ENCODE measurements around the gene LILRB1.
"Not testable (repeated sequence)": the region's sequence is repeated elsewhere in the genome, so short reads cannot be mapped to it uniquely, and the experiment has no call there.

The LILRB1 gene

DNA sequence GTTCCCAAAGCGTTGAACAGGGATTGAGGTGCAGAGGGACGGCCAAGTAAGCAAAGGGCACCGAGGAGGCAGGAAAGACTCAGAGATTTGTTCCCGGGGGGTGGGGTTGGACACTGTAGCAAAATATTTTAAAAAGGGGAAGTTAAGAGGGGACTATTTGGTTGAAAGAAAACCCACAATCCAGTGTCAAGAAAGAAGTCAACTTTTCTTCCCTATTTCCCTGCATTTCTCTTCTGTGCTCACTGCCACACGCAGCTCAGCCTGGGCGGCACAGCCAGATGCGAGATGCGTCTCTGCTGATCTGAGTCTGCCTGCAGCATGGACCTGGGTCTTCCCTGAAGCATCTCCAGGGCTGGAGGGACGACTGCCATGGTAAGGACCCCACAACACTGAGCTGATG is at the start of gene LILRB1:
TSS of gene LILRB1 (plus strand) at position 223 of the 400 bp plus-strand sequence. CDS start 590 bp downstream, outside the sequence.
- not testable (repeated sequence) for DNase-seq

DNA sequence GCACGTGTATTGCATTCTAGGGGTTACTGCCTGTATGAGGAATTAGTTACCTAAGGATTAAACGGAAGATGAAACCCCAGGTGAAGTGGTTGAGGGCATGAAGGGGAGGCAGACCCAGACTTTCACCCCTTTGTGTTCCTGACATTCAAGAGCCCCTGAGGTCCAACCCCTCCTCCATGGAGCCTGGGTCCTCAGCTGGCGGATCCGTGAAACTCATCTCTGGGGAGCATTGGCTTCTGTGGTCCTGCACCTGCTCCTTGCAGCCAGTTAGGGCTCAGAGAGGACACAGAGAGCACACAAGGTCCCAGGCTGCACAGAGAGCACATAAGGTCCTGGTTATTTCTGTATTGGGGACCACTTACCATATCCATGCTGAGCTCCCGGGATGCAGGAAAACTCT is 43.9 kb upstream of the LILRB1 start:
- DNase-seq, result no peak

DNA sequence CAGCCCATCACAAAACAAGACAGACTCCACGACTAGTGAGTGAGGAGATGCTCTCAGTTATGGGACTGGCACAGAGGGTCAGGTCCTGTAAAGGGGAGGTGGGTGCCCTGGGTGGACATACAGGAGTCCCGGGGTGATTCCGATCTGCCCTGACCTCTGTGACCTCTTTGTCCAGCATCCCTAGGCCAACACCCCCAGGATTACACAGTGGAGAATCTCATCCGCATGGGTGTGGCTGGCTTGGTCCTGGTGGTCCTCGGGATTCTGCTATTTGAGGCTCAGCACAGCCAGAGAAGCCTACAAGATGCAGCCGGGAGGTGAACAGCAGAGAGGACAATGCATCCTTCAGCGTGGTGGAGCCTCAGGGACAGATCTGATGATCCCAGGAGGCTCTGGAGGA is 43.3 kb upstream of the LILRB1 start:
- no peak for DNase-seq

DNA sequence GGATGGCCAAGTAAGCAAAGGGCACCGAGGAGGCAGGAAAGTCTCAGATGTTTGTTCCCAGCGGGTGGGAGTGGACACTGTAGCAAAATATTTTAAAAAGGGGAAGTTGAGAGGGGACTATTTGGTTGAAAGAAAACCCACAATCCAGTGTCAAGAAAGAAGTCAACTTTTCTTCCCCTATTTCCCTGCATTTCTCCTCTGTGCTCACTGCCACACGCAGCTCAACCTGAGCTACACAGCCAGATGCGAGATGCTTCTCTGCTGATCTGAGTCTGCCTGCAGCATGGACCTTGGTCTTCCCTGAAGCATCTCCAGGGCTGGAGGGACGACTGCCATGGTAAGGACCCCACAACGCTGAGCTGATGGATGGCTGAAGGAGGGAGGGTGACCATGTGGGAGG is 36.8 kb upstream of the LILRB1 start, which contains the start of gene LILRA1:
TSS of gene LILRA1 (plus strand) at position 188 of the 400 bp plus-strand sequence. CDS start 613 bp downstream, outside the sequence.
- not testable (repeated sequence) for DNase-seq

DNA sequence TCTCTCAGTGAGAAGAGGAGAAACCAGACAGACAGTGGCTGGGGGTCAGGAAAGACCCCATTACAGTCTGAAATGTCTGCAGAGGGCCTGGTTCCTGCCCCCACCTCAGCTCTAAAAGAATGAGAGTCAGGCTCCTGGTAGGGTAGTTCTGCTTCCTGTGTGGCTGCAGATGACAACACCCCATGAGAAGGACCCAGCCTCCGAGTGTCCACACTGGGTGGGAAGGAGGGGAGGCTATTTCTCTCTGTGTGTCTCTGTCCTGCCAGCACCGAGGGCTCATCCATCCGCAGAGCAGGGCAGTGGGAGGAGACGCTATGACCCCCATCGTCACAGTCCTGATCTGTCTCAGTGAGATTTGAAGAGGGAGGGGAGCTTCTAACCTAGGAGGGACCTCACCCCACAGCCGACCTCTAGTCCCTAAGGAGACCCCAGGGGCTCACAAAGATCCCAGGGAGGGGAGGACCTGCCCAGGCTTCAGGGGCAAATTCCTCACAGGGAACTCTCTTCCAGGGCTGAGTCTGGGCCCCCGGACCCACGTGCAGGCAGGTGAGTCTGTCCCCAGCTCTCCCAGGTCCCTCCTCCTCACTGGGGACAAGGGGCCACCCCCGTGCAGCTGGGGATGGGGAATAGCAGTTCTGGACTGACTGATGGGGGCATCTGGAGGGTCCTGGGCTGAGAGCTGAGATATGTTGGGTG is 36.2 kb upstream of the LILRB1 start:
- not testable (repeated sequence) for DNase-seq

DNA sequence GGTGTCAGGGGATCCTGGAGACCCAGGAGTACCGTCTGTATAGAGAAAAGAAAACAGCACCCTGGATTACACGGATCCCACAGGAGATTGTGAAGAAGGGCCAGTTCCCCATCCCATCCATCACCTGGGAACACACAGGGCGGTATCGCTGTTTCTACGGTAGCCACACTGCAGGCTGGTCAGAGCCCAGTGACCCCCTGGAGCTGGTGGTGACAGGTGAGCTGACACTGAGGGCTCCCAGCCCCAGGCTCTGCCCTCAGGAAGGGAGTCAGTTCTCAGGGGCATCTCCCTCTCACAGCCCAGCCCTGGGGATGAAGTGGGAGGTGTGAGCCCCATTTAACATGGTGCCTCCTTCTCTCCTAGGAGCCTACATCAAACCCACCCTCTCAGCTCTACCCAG is 35.5 kb upstream of the LILRB1 start:
- DNase-seq, result no peak

DNA sequence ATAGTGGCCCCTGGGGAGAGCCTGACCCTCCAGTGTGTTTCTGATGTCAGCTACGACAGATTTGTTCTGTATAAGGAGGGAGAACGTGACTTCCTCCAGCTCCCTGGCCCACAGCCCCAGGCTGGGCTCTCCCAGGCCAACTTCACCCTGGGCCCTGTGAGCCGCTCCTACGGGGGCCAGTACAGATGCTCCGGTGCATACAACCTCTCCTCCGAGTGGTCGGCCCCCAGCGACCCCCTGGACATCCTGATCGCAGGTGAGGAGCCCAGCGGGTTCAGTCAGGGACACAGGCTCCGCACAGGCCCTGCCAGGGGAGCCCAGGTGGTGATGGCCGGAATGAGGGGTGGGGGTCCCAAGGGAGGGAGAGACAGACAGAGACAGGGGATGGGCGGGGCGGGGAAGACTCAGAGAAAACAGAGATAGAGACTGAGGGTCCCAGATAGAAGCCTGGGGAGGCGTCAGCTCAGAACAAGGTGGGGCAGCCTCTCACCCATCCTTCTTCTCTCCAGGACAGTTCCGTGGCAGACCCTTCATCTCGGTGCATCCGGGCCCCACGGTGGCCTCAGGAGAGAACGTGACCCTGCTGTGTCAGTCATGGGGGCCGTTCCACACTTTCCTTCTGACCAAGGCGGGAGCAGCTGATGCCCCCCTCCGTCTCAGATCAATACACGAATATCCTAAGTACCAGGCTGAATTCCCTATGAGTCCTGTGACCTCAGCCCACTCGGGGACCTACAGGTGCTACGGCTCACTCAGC is 34.4 kb upstream of the LILRB1 start:
- not testable (repeated sequence) for DNase-seq

DNA sequence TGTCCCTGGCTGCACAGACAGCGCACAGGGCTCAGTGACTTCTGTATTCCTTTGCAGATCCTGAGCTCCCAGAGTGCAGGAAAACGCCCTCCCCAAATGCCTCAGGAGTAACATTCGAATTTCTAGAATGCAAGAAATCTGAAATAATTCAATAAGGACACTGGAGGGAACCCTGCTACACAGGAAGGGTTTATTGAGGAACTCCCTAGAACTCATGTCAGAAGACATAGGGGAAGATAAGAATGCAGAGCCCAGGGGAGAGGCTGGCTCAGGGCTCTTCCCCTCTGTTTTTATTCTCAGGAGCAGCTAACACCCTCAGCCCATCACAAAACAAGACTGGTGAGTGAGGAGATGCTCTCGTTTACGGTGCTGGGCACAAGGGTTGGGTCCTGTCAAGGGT is 30.1 kb upstream of the LILRB1 start:
- DNase-seq, result no peak

DNA sequence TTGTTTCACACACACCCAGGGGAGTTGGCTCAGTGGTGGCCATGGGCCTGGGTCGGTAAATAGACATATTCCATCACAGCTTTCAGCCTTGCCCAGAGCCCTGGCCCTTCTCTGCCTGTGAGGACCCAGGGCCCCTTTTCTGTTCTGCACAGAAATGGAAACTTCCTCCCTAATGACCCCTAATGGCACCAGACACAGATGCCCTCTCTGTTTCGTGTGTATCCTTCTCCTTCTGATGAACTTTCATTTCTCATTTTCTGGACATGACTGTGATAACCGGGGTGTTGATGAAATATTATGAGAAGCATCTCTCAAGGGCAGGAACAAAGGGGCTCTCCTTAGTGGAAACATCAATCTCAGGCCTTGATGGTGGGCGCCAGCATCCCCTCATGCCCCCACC is 24.1 kb upstream of the LILRB1 start:
- DNase-seq, result no peak

DNA sequence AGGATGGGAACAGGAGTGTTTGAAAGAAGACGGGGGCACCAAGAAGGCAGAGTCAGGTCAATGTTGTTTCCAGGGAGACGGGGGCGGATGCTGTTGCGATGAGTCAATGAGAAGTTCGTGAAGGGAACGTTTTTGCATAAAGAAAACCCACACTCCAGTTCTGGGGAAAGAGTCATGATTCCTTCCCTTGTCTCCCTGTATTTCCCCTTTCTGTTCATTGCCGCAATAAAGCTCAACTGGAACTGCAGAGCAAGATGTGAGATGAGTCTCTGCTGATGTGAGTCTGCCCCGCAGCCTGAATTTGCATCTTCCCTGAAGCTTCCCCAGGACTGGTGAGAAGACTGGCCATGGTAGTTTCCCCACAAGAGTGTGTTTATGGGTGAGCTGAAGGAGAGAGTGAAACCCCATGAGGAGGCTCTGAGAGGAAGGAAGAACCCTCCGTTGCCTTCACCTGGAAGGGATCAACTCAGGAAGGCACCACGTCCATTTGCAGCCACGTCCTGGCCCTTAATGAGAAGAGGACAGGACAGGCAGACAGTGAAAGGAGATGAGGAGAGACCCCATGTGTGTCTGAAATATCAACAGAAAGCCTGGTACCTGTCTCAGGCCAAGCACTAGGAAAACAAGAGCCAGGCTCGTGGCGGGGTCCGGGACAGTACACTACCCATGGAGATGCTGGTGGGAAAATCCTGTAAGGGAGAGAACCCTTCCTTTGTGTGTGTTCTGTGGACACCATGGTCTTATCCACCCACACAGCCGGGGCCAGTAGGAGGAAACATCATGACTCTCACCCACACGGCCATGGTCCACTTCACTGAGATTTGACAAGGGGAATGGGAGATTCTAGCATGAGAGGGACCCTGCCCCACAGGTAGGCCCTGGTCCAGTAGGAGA is 23.1 kb upstream of the LILRB1 start:
- peak in 32 of 56 donors; percentile 4 to 77 (median 38) for DNase-seq

DNA sequence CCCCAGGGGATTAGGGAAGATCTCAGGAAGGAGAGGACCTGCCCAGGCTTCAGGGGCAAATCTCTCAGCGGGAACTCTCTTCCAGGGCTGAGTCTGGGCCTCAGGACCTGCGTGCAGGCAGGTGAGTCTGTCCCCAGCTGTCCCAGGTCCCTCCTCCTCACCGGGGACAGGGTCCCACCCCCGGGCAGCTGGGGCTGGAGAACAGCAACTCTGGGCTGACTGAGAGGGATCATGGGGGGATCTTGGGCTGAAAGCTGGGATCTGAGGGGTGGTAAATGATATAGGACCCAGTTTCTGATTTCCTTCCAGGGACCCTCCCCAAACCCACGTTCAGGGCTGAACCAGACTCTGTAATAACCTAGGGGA is 22.5 kb upstream of the LILRB1 start:
- no peak for DNase-seq

DNA sequence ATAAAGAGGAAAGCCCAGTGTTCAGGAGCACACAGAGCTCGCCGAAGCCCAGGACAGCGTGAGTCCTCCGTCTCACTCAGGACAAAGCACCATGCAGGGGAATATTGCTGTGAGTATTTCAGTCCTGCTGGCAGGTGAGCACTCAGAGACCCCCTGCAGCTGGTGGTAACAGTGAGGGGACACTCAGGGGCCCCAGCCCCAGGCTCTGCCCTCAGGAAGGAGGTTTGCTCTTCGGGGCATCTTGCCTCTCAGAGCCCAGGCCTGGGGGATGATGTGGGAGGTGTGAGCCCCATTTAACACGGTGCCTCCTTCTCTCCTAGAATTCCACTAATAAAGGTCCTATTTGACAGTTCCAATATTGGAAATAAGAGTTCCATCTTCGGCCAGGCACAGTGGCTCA is 22.1 kb upstream of the LILRB1 start:
- DNase-seq, result no peak

DNA sequence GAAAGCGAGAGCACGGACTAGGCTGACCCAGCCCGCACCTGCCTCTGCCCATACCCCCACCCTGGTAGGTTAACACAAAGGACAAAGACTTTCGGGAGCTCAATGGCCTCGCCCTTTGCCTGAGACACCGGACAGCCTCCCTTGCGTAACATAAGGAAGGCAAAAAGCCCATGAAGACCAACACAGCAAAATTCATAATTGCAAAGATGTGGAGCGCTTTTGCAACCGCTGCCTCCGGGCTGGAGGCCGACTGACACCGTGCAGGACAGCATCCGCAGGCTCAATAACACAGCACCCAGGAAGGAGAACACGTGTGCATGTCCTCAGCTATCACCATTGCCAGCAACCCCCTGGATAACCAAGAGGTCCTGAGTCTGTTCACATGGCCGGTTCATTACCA is 21.5 kb upstream of the LILRB1 start:
- DNase-seq, result no peak

DNA sequence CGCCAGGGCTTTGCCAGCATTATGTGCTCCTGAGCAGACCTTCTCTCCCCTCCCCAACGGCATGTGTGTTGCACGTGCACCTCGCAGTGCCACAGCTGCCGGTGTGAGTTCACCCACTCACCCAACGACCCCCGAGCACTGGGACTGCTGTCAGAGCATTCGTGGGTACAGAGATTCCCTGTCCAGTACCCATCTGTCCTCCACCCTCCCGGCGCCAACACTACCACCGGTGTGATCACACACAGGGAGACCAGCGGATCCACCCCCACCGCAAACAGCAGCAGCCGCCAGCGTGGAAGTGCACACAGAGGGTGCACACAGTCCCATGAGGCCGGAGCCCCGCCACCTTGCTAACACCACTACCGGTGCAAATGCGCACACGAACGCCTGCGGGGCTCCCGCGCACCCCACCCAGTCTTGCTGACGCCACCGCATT is 20.9 kb upstream of the LILRB1 start:
- no peak for DNase-seq

DNA sequence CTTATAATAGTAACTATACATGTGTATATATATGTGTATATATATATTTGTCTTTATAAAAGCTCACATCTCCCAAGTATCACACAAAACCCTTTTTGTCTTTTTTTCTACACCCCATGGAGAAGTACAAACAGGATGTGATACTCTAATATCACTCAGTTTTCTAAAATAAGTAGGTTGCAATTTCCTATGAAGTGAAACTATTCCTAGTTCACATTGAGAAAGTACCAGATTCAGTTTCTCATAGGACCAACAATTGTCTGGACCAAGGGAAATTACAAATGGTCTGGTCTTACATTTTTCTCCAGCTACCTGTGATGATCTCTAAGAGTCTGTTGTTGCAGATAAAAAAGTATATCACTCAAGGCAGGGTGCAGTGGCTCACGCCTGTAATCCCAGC is 17.9 kb upstream of the LILRB1 start:
- no peak for DNase-seq

DNA sequence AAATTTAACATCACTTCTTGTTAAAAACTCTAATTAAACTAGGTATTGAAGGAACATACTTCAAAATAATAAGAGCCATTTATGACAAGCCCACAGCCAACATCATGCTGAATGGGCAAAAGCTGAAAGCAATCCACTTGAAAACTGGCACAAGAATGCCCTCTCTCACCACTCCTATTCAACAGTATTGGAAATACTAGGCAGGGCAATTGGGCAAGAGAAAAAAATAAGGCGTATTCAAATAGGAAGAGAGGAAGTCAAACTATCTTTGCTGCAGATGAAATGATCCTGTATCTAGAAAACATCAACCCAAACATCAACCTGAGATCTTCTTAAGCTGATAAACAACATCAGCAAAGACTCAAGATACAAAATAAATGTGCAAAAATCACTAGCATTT is 15.6 kb upstream of the LILRB1 start:
- no peak for DNase-seq

DNA sequence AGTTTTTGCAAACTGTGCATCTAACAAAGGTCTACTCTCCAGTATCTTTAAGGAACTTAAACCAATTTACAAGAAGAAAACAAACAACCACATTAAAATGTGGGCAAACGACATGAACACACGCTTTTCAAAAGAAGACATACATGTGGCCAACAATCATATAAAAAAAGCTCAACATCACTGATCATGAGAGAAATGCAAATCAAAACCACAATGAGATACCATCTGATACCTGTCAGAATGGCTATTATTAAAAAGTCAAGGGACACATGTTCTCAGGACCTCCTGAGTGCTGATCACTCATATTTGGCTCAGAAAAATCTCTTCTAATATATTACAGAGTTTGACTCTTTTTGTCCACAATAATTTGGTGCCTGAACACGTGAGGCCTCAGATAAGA is 14.2 kb upstream of the LILRB1 start:
- no peak for DNase-seq

DNA sequence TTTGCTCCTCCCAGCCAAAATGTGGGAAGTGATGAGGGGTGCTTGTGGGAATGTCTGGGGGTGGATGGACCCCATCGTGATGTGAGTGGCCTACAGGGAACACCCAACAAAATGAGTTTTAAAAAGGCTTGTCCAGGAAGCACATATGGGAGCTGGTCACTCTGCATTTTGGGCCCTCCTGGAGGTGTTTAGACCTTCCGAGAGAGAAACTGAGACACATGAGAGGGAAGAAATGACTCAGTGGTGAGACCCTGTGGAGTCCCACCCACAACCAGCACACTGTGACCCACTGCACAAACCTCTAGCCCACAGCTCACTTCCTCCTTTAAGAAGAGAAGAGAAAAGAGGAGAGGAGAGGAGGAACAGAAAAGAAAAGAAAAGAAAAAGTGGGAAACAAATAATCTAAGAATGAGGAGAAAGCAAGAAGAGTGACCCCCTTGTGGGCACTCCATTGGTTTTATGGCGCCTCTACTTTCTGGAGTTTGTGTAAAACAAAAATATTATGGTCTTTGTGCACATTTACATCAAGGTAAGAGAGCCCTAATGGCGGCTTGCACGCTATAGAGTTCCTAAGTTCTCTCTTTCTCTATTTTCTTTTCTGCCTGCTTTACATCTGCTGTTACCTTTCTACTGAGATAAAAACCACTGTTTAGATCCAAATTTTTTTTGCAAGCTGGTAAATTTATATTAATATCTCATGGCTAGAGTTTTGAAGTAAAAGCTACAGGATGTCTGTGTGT is 13.3 kb upstream of the LILRB1 start:
- no peak for DNase-seq

DNA sequence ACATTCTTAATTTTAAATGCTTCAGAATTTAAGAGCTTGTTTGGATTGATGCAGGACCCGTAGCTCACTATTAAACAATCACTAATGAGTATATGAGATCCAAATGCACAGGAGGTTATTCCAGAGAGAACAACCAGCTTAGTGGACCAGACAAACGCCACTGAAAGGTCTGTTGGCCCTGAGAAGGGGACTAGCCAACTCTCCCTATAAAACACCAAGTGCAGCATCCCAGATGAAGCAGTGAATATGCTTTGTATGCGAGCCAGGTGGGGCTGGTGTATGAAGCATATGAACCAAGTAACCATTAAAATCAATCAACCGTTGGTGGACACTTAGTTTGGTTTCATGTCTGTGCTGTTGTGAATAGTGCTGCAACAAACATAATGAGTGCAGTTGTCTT is 9.8 kb upstream of the LILRB1 start:
- no peak for DNase-seq

DNA sequence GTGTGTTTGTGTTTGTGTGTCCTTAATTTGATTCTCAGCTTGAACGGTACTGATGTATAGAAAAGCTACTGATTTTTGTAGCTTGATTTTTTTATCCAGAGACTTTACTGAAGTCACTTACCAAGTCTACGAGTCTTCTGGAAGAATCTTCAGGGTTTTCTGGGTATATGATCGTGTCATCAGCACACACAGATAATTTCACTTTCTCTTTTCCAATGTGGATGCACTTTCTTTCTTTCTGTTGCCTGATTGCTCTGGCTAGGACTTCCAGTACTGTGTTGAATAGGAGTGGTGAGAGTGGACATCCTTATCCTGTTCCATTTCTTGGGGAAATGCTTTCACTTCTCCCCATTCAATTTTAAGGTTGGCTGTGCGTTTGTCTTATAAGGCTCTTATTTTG is 7.9 kb upstream of the LILRB1 start:
- no peak for DNase-seq

DNA sequence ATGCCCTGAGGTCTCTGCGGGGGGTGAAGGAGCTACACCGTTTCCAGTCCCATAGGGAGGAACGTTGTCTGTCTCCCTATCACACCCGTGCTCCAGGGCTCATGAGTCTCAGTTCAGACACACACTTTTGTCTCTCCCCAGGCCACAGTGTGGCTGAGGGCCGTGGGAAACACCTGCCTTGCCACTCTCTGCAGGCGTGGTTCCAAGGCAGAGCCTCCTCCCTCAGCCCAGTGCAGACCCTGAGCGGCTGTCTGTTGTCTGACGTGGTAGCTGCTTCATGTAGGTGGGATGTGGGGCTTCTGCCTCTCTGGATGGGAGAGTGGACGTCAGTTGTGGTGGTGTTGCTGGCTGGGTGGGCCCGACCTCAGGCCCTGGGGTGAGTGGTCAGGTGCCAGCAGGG is 6.0 kb upstream of the LILRB1 start:
- DNase-seq, result not testable (repeated sequence)
